HL-60 (cell line): ENCODE measurements around the gene CFAP54.
"Not testable (repeated sequence)": the region's sequence is repeated elsewhere in the genome, so short reads cannot be mapped to it uniquely, and the experiment has no call there.

Source experiments
- CTCF ChIP-seq: IDR thresholded peaks from one replicate; pipeline ENCODE4 v1.5.1; 2011; ENCODE audit warnings: low read length, control low read depth, inconsistent platforms; ENCODE audit not compliant: insufficient read depth
- GABPA ChIP-seq: IDR thresholded peaks from 2 replicates; pipeline ENCODE4 v1.6.1; 2012; ENCODE audit warnings: low read depth
- POLR2AphosphoS5 ChIP-seq: IDR thresholded peaks from 2 replicates; pipeline ENCODE4 v1.6.1; 2012; ENCODE audit warnings: low read depth
- REST ChIP-seq: IDR thresholded peaks from 2 replicates; pipeline ENCODE4 v1.6.1; 2012; ENCODE audit warnings: low read depth; ENCODE audit not compliant: insufficient replicate concordance
- SPI1 ChIP-seq: IDR thresholded peaks from 2 replicates; pipeline ENCODE4 v1.6.1; 2012; ENCODE audit warnings: low read depth, mild to moderate bottlenecking, borderline replicate concordance

DNA sequence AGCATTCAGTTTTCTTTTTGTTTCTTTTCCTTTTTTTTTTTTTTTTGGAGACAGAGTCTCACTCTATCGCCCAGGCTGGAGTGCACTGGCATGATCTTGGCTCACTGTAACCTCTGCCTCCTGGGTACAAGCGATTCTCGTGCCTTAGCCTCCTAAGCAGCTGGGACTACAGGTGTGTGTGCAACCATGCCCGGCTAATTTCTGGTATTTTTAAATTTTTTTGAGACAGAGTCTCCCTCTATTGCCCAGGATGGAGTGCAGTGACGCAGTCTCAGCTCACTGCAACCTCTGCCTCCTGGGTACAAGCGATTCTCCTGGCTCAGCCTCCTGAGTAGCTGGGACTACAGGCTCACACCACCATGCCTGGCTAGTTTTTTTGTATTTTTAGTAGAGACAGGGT lies 30.1 kb upstream of the CFAP54 start:
- not testable (repeated sequence) for TF ChIP-seq CTCF, SPI1, POLR2AphosphoS5, GABPA, REST
